Progenitor cell of endocrine pancreas (in vitro differentiated cells): Measurements from ENCODE around the gene NR5A1. TPM values are rescaled to one million over a fixed set of nuclear protein-coding genes. Genes with fewer than 3 reads are reported as not detected.

ENCODE experiments used
- DNase-seq: peaks from one replicate; pipeline ENCODE4 v3.0.0; 2021; ENCODE audit warnings: low spot score; ENCODE audit not compliant: unreplicated experiment
- H3K27ac Mint-ChIP-seq: 2 replicates; pipeline ENCODE4 v1.8.0; 2021; ENCODE audit warnings: mild to moderate bottlenecking, moderate library complexity, mixed read lengths
- H3K27me3 Mint-ChIP-seq: 2 replicates; pipeline ENCODE4 v1.8.0; 2021; ENCODE audit warnings: mixed read lengths
- H3K36me3 Mint-ChIP-seq: 2 replicates; pipeline ENCODE4 v1.8.0; 2022; ENCODE audit warnings: mixed read lengths; ENCODE audit not compliant: insufficient read depth
- H3K4me1 Mint-ChIP-seq: 2 replicates; pipeline ENCODE4 v1.8.0; 2021; ENCODE audit warnings: low read depth, mixed read lengths
- H3K4me3 Mint-ChIP-seq: 2 replicates; pipeline ENCODE4 v1.8.0; 2021; ENCODE audit warnings: low read depth, mild to moderate bottlenecking, moderate library complexity, mixed read lengths
- H3K9me3 Mint-ChIP-seq: 2 replicates; pipeline ENCODE4 v1.8.0; 2021; ENCODE audit warnings: low read depth, mixed read lengths
- CTCF ChIP-seq: fragments of 200-600 bp; sonication (generic); IDR thresholded peaks from one replicate; pipeline ENCODE4 v1.5.0; 2021; ENCODE audit warnings: antibody characterized with exemption, mild to moderate bottlenecking; ENCODE audit not compliant: unreplicated experiment
- total RNA-seq: library from RNA; stranded (reverse); gene quantifications from 2 replicates; pipeline ENCODE4 v1.2.1, GENCODE V29; 2021

NR5A1 gene
- total RNA-seq, 1 donor from 2014 or later: 0.36 TPM

GRCh38 chr9:124496075-124496449, 11.1 kb downstream of the NR5A1 start:
- no peaks in the 10 kb centered on the region for H3K9me3 Mint-ChIP-seq
- H3K4me1 Mint-ChIP-seq: no peaks in the 10 kb centered on the region
- peaks cover 50% of the 10 kb centered on the region for H3K27me3 Mint-ChIP-seq
- no peaks in the 10 kb centered on the region for H3K36me3 Mint-ChIP-seq
- no peak for DNase-seq
- peak overlapping the region; percentile 25 for H3K27ac Mint-ChIP-seq
- H3K4me3 Mint-ChIP-seq: no peak overlapping the region
- TF ChIP-seq CTCF: no peak

GRCh38 chr9:124495126-124496074, 11.8 kb downstream of the NR5A1 start:
- Mint-ChIP-seq H3K27me3 (peaks cover 46% of the 10 kb centered on the region), H3K27ac (no peak overlapping the region), H3K9me3 (no peaks in the 10 kb centered on the region), H3K4me1 (no peaks in the 10 kb centered on the region), H3K36me3 (no peaks in the 10 kb centered on the region), H3K4me3 (no peak overlapping the region)
- no peak for DNase-seq
- no peak for TF ChIP-seq CTCF

GRCh38 chr9:124493794-124494479, 13.3 kb downstream of the NR5A1 start:
- H3K27me3 Mint-ChIP-seq: peaks cover 51% of the 10 kb centered on the region
- H3K36me3 Mint-ChIP-seq: no peaks in the 10 kb centered on the region
- no peak overlapping the region for H3K4me3 Mint-ChIP-seq
- no peak overlapping the region for H3K27ac Mint-ChIP-seq
- DNase-seq: no peak
- no peak for TF ChIP-seq CTCF
- H3K9me3 Mint-ChIP-seq: no peaks in the 10 kb centered on the region
- H3K4me1 Mint-ChIP-seq: no peaks in the 10 kb centered on the region

- Mint-ChIP-seq H3K9me3 (no peaks in the 10 kb centered on the region), H3K27ac (no peak overlapping the region), H3K4me1 (no peaks in the 10 kb centered on the region), H3K36me3 (no peaks in the 10 kb centered on the region), H3K27me3 (peaks cover 56% of the 10 kb centered on the region), H3K4me3 (no peak overlapping the region)
- DNase-seq: no peak
- no peak for TF ChIP-seq CTCF
These were observed 14.0 kb downstream of the NR5A1 start for GRCh38 chr9:124493218-124493617.

- TF ChIP-seq CTCF: no peak
- no peak overlapping the region for H3K4me3 Mint-ChIP-seq
- DNase-seq: no peak
- no peak overlapping the region for H3K27ac Mint-ChIP-seq
- H3K4me1 Mint-ChIP-seq: no peaks in the 10 kb centered on the region
- no peaks in the 10 kb centered on the region for H3K36me3 Mint-ChIP-seq
- peaks cover 56% of the 10 kb centered on the region for H3K27me3 Mint-ChIP-seq
- no peaks in the 10 kb centered on the region for H3K9me3 Mint-ChIP-seq
These were observed 14.4 kb downstream of the NR5A1 start for GRCh38 chr9:124492818-124493217.
